AG04449 (cell line): ENCODE data around the gene PGAP2.
"Not testable (repeated sequence)": the region's sequence is repeated elsewhere in the genome, so short reads cannot be mapped to it uniquely, and the experiment has no call there.

Source experiments
- CTCF ChIA-PET: fragments of 350-600 bp; formaldehyde crosslinking; extraction: SDS; loops from one replicate; lab custom pipeline; 2021; ENCODE audit warnings: antibody characterized with exemption; lab: Yijun Ruan, JAX
- POLR2A ChIA-PET: fragments of 400-600, 350-600 bp; formaldehyde crosslinking; extraction: SDS; loops from one replicate; lab custom pipeline; 2020; ENCODE audit warnings: antibody characterized with exemption, inconsistent platforms; lab: Yijun Ruan, JAX
- DNase-seq: peaks from one replicate; pipeline ENCODE4 v3.0.0-alpha.2; 2010; ENCODE audit warnings: low read depth, low spot score
- H3K4me3 ChIP-seq: 2 replicates; pipeline ENCODE4 v1.5.1; 2011; ENCODE audit warnings: low read depth, mild to moderate bottlenecking, control low read depth, low read length
- CTCF ChIP-seq: IDR thresholded peaks from one replicate; pipeline ENCODE4 v1.5.1; 2011; ENCODE audit warnings: mild to moderate bottlenecking, moderate library complexity, low read length, control low read depth, inconsistent platforms; ENCODE audit not compliant: insufficient read depth; ENCODE audit errors: missing control alignments

Gene PGAP2

GRCh38 chr11:3807909-3808860 lies at the start of gene PGAP2:
TSS of gene PGAP2 (plus strand) at chr11:3808560. CDS start at chr11:3811260, 2,700 bp downstream.
- CTCF ChIA-PET: interaction anchor here (0.6 to 8.5 kb wide), 37 partner anchors 7 to 265 kb away, joined by 3 to 73 read pairs (median 4); partner anchors contain the start of genes NUP98, RHOG and STIM1
- POLR2A ChIA-PET: interaction anchor here (1.0 to 1.5 kb wide), 3 partner anchors 11 to 48 kb away, joined by 3 to 5 read pairs (median 4); partner anchors contain the start of genes NUP98 and STIM1
- no peak for DNase-seq

DNA sequence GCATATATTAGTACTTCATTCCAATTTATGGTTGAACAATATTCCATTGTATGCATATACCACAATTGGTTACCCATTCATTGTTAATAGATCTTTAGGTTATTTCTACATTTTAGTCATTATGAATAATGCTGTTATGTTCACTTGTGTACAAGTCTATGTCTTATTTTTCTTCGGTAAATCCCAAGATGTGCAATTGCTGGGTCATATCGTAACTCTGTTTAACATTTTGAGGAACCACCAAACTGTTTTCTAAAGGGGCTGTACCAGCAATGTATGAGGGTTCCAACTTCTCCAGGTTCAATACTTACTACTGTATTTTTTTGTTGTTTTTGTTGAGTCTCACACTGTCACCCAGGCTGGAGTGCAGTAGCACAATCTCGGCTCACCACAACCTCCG lies 44.1 kb upstream of the PGAP2 start:
- no peak overlapping the region for H3K4me3 ChIP-seq
- ChIA-PET CTCF (no interaction called here), POLR2A (no interaction called here)

More at GRCh38 chr11:3807909-3808860, at the start of gene PGAP2:
- H3K4me3 ChIP-seq: peak within 1 kb of the TSS; percentile 77
- peak; percentile 81 for TF ChIP-seq CTCF

GRCh38 chr11:3766836-3767235 lies 41.5 kb upstream of the PGAP2 start:
- POLR2A ChIA-PET, DNase-seq, H3K4me3 ChIP-seq, CTCF ChIA-PET: not testable (repeated sequence)

More for the DNA sequence above, 44.1 kb upstream of the PGAP2 start:
- TF ChIP-seq CTCF: no peak
- no peak for DNase-seq

GRCh38 chr11:3767536-3767935 lies 40.8 kb upstream of the PGAP2 start:
- H3K4me3 ChIP-seq: no peak overlapping the region
- DNase-seq: no peak
- no peak for TF ChIP-seq CTCF
- CTCF ChIA-PET: no interaction called here
- POLR2A ChIA-PET: no interaction called here

- no peak for DNase-seq
- ChIA-PET POLR2A (interaction anchor here (0.6 kb wide), 1 partner anchor 19 kb away, joined by 4 read pairs; no protein-coding TSS in a partner anchor), CTCF (interaction anchor here (1.1 to 1.6 kb wide), 5 partner anchors 9 to 81 kb away, joined by 3 to 6 read pairs (median 4); partner anchors contain the start of gene PGAP2)
- TF ChIP-seq CTCF: no peak
- H3K4me3 ChIP-seq: no peak overlapping the region
Observed at GRCh38 chr11:3773180-3773579, 35.2 kb upstream of the PGAP2 start.

DNA sequence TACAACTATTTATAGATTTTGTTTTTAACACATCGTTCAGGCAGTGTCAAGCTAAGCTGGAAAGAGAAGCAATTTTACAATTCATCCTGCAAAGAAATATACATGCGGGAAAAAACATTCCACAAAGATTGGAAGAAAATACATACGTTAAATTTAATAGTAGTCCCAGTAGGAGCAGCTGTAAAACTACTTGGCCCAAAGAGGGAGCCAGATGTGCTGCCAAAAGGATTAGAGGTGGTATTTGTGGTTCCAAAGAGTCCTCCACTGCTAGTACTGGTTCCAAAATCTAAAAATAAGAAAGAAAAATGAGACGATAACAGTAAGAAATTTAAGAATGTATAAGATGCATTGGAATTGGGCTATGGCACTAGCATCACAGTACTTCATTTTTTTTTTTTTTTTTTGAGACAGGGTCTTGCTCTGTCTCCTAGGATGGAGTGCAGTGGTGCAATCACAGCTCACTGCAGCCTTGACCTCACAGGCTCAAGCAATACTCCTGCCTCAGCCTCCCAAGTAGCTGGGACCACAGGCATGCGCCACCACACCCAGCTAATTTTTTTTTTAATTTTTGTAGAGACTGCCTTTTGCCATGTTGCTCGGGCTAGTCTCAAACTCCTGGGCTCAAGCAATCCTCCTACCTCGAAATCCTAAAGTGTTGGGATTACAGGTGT lies 32.5 kb upstream of the PGAP2 start:
- H3K4me3 ChIP-seq: no peak overlapping the region
- DNase-seq: no peak
- POLR2A ChIA-PET: no interaction called here
- no peak for TF ChIP-seq CTCF
- CTCF ChIA-PET: interaction anchor here (1.0 to 1.2 kb wide), 2 partner anchors 66 to 67 kb away, joined by 3 to 5 read pairs; no protein-coding TSS in a partner anchor
